Smooth muscle cell (in vitro differentiated cells): ENCODE data around the gene BMPER. TPM values are rescaled to one million over a fixed set of nuclear protein-coding genes. Genes with fewer than 3 reads are reported as not detected.

Experiments
- DNase-seq: peaks from one replicate; lab custom pipeline; 2025; ENCODE audit not compliant: unreplicated experiment; lab: John Stamatoyannopoulos, UW
- H2AFZ ChIP-seq: fragments of 200-600 bp; sonication (generic); 2 replicates; pipeline ENCODE4 v1.6.0; 2016; ENCODE audit warnings: antibody characterized with exemption, low read depth, mild to moderate bottlenecking
- H3F3A ChIP-seq: fragments of 200-600 bp; sonication (generic); 2 replicates; pipeline ENCODE4 v1.6.0; 2017; ENCODE audit warnings: antibody characterized with exemption, low read depth
- H3K27ac ChIP-seq: fragments of 200-600 bp; sonication (generic); 2 replicates; pipeline ENCODE4 v1.5.1; 2016; ENCODE audit warnings: low read depth, mild to moderate bottlenecking
- H3K27me3 ChIP-seq: fragments of 200-600 bp; sonication (generic); 2 replicates; pipeline ENCODE4 v1.6.1; 2016; ENCODE audit warnings: low read depth, mild to moderate bottlenecking
- H3K36me3 ChIP-seq: fragments of 200-600 bp; sonication (generic); 2 replicates; pipeline ENCODE4 v1.5.1; 2016; ENCODE audit warnings: low read depth
- H3K4me1 ChIP-seq: fragments of 200-600 bp; sonication (generic); 2 replicates; pipeline ENCODE4 v1.5.1; 2016; ENCODE audit warnings: low read depth
- H3K4me2 ChIP-seq: fragments of 200-600 bp; sonication (generic); 2 replicates; pipeline ENCODE4 v1.6.0; 2016; ENCODE audit warnings: mild to moderate bottlenecking
- H3K4me3 ChIP-seq: fragments of 200-600 bp; sonication (generic); 2 replicates; pipeline ENCODE4 v1.5.1; 2016; ENCODE audit warnings: mild to moderate bottlenecking
- H3K79me2 ChIP-seq: fragments of 200-600 bp; sonication (generic); 2 replicates; pipeline ENCODE4 v1.6.0; 2016; ENCODE audit warnings: low read depth, mild to moderate bottlenecking
- H3K9ac ChIP-seq: fragments of 200-600 bp; sonication (generic); 2 replicates; pipeline ENCODE4 v1.6.0; 2016; ENCODE audit warnings: low read depth
- H3K9me3 ChIP-seq: fragments of 200-600 bp; sonication (generic); replicated peaks from 2 replicates; pipeline ENCODE4 v1.5.1; 2016; ENCODE audit warnings: low read depth
- H4K20me1 ChIP-seq: fragments of 200-600 bp; sonication (generic); 2 replicates; pipeline ENCODE4 v1.6.0; 2016; ENCODE audit warnings: low read depth
- CTCF ChIP-seq: fragments of 200-600 bp; sonication (generic); IDR thresholded peaks from 2 replicates; pipeline ENCODE4 v1.5.1; 2017; ENCODE audit warnings: borderline replicate concordance, mild to moderate bottlenecking, antibody characterized with exemption; ENCODE audit not compliant: insufficient read depth, poor library complexity, severe bottlenecking
- WGBS: methylation state at CpG from one replicate; pipeline ENCODE4 v1.1.7; 2016; ENCODE audit warnings: low lambda C conversion rate; 5-methylcytosine and 5-hydroxymethylcytosine counted together
- polyA plus RNA-seq: library from polyadenylated mRNA; unstranded; fragments of >200 nt; fragmentation: Nextera tagmentation; extraction: Ambion mirVana; gene quantifications from 2 replicates; pipeline ENCODE4 v1.2.1, GENCODE V29; 2016
- total RNA-seq: library from RNA; depleted of rRNA; stranded (reverse); fragments of >200 nt; gene quantifications from 2 replicates; pipeline ENCODE4 v1.2.3, GENCODE V29; 2014

BMPER gene
- total and polyA plus RNA-seq, 2 experiments from 2014 or later: 3.0 to 21.9 TPM

GRCh38 chr7:33868166-33868565 is 37.2 kb upstream of the BMPER start:
- no peaks in the 10 kb centered on the region for H3K9me3 ChIP-seq
- WGBS: 9% methylated on average over 8 of the region's 8 CpGs
- H3K79me2 ChIP-seq: no peaks in the 10 kb centered on the region
- H3K27ac ChIP-seq: peak overlapping the region; percentile 100
- H3K36me3 ChIP-seq: no peaks in the 10 kb centered on the region
- H3K4me2 ChIP-seq: peak overlapping the region; percentile 71
- H3K4me1 ChIP-seq: peaks cover 27% of the 10 kb centered on the region
- H2AFZ ChIP-seq: no peak overlapping the region
- H3F3A ChIP-seq: peaks cover 27% of the 10 kb centered on the region
- H4K20me1 ChIP-seq: no peaks in the 10 kb centered on the region
- H3K27me3 ChIP-seq: no peaks in the 10 kb centered on the region
- peak overlapping the region; percentile 93 for H3K9ac ChIP-seq
- no peak for TF ChIP-seq CTCF
- H3K4me3 ChIP-seq: no peak overlapping the region
- DNase-seq: peak; percentile 7

- Histone ChIP-seq H3F3A (peaks cover 32% of the 10 kb centered on the region), H3K4me1 (peaks cover 37% of the 10 kb centered on the region), H2AFZ (no peak overlapping the region), H4K20me1 (no peaks in the 10 kb centered on the region), H3K9me3 (no peaks in the 10 kb centered on the region), H3K79me2 (no peaks in the 10 kb centered on the region), H3K4me3 (no peak overlapping the region), H3K9ac (peak overlapping the region; percentile 93), H3K36me3 (no peaks in the 10 kb centered on the region), H3K27me3 (no peaks in the 10 kb centered on the region), H3K27ac (peak overlapping the region; percentile 100), H3K4me2 (peak overlapping the region; percentile 71)
- no peak for TF ChIP-seq CTCF
- DNase-seq: no peak
- WGBS: 78% methylated on average over 5 of the region's 5 CpGs
These were observed 36.2 kb upstream of the BMPER start for GRCh38 chr7:33869176-33869575.

GRCh38 chr7:33870120-33870519 is 35.2 kb upstream of the BMPER start:
- H3K27ac ChIP-seq: peak overlapping the region; percentile 100
- H3F3A ChIP-seq: peaks cover 32% of the 10 kb centered on the region
- TF ChIP-seq CTCF: no peak
- H3K27me3 ChIP-seq: no peaks in the 10 kb centered on the region
- 23% methylated on average over 3 of the region's 3 CpGs for WGBS
- H3K9me3 ChIP-seq: no peaks in the 10 kb centered on the region
- DNase-seq: no peak
- H3K4me2 ChIP-seq: peak overlapping the region; percentile 71
- H2AFZ ChIP-seq: no peak overlapping the region
- no peaks in the 10 kb centered on the region for H4K20me1 ChIP-seq
- no peaks in the 10 kb centered on the region for H3K79me2 ChIP-seq
- H3K9ac ChIP-seq: peak overlapping the region; percentile 93
- H3K4me1 ChIP-seq: peaks cover 43% of the 10 kb centered on the region
- H3K36me3 ChIP-seq: no peaks in the 10 kb centered on the region
- no peak overlapping the region for H3K4me3 ChIP-seq

GRCh38 chr7:33872870-33873269 is 32.5 kb upstream of the BMPER start:
- Histone ChIP-seq H3K36me3 (no peaks in the 10 kb centered on the region), H4K20me1 (no peaks in the 10 kb centered on the region), H3K4me1 (peaks cover 39% of the 10 kb centered on the region), H3K4me3 (no peak overlapping the region), H3K27me3 (no peaks in the 10 kb centered on the region), H3K4me2 (peak overlapping the region; percentile 44), H3K79me2 (no peaks in the 10 kb centered on the region), H3K9ac (peak overlapping the region; percentile 14), H3K9me3 (no peaks in the 10 kb centered on the region), H3K27ac (peak overlapping the region; percentile 78), H3F3A (peaks cover 28% of the 10 kb centered on the region), H2AFZ (no peak overlapping the region)
- TF ChIP-seq CTCF: no peak
- DNase-seq: no peak
- WGBS: 40% methylated on average over 4 of the region's 4 CpGs
